Activated naive CD4-positive, alpha-beta T cell treated with anti-CD3 and anti-CD28 coated beads, Interleukin-2, amount 50 U/mL, for 72 hours (primary cell): Measurements from ENCODE around the gene THSD7A. TPM values are rescaled to one million over a fixed set of nuclear protein-coding genes. Genes with fewer than 3 reads are reported as not detected.

ENCODE experiments used
- ATAC-seq, 2 donors: fragments of 150-1000 bp; cut with Tn5 transposase; 2 replicates each; pipeline ENCODE4 v1.10.0; 2021; ENCODE audit warnings: mild to moderate bottlenecking in 2 of 2, moderate library complexity in 2 of 2
- DNase-seq, 2 donors: peaks; one replicate each; pipeline ENCODE4 v3.0.0; 2021 to 2022; ENCODE audit warnings: low spot score in 2 of 2
- H3K27ac Mint-ChIP-seq, 2 donors: one replicate each; pipeline ENCODE4 v1.8.0; 2022; ENCODE audit warnings: mild to moderate bottlenecking in 2 of 2, mixed read lengths in 2 of 2
- H3K36me3 Mint-ChIP-seq, 2 donors: one replicate each; pipeline ENCODE4 v1.8.0; 2022; ENCODE audit warnings: mixed read lengths in 2 of 2
- H3K9me3 Mint-ChIP-seq, 2 donors: one replicate each; pipeline ENCODE4 v1.8.0; 2022; ENCODE audit warnings: mixed read lengths in 2 of 2
- total RNA-seq, 2 donors: library from RNA; stranded (reverse); gene quantifications; one replicate each; pipeline ENCODE4 v1.2.3, GENCODE V29; 2022

The THSD7A gene
- total RNA-seq, 2 donors from 2014 or later, result 0.02 TPM; not detected in 1

DNA sequence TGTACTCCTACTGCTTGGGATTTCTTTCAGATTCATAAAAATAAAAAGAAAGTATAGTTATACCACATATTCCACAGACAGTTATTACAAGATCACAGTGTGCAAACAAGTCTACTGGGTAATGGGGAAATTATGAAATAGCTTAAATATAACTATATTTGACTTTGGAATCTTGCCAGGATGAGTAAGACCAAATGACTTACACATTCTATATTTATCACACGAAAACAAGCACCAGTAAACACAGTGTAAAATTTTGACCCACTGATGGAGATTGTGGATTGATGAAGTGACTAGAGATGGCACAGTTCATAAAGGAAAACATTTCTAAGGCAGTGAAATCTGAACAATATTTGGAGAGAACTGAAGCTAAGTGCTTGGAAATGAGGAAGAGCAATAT, 339.7 kb downstream of the THSD7A start:
- Mint-ChIP-seq H3K36me3 (no peaks in the 10 kb centered on the region), H3K9me3 (peaks cover 0 to 6% of the 10 kb centered on the region in 2 donors), H3K27ac (no peak overlapping the region)
- DNase-seq, result no peak
- ATAC-seq, result no peak

DNA sequence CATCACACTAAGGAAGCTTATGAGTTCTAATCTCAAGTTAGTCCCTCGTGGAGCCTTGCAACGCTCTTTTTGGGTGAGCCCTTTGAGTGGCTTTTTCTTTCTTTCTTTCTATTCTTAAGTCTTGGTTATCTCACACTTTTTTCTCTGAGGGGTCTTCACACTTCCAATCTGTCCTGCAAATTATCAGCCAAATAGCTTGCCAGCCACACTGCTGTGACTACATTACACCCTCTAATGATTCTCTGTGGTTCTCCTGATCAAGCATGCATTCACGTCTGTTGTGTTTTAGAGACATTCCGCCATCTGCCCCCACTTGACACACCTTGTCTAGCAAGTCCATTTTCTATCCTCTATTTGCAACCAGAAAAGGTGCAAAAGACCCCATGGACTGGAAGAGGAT, 340.2 kb downstream of the THSD7A start:
- H3K36me3 Mint-ChIP-seq, result no peaks in the 10 kb centered on the region
- no peak overlapping the region for H3K27ac Mint-ChIP-seq
- no peak for DNase-seq
- peaks cover 0 to 10% of the 10 kb centered on the region in 2 donors for H3K9me3 Mint-ChIP-seq
- ATAC-seq, result no peak

DNA sequence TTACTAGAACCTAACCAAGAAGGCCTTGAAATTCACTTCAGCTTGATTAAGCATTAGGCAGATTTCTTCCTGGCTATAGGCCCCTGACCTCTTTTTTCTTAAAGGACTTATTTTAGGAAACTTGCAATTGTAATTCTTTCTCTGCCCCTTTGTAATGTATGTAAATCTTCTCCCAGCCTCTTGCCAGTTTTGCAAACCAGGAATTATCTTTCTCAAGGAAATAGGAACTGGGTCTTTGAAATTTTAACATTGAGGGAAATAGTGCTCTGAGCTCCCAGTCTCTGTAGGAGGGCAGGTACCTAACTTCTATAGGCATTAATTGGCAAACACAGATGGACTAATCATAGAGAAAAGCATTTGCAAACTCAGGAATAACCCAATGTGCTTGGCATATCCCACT, 342.7 kb downstream of the THSD7A start:
- no peak for DNase-seq
- Mint-ChIP-seq H3K9me3 (peaks cover 0 to 10% of the 10 kb centered on the region in 2 donors), H3K36me3 (no peaks in the 10 kb centered on the region), H3K27ac (no peak overlapping the region)
- ATAC-seq, result no peak

DNA sequence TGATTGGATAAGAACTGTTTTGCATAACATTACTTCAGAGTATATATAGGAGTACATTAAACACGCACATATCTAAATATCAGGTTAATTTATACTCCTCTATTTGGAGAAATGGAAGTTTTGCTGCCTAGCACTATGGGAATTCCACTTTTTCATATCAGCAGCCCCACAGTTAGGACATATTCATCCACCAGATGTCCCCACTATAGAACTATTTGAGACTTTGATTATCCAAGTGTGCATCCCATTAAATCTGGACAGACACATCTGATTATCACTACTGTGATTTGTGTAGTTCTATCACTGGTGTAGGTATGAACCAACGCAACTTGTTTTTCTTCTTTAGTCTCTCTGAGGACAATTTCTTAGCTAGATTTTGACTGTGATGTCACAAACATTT, 345.7 kb downstream of the THSD7A start:
- ATAC-seq (no peak), DNase-seq (no peak)
- no peaks in the 10 kb centered on the region for H3K36me3 Mint-ChIP-seq
- peaks cover 2 to 10% of the 10 kb centered on the region in 2 donors for H3K9me3 Mint-ChIP-seq
- no peak overlapping the region for H3K27ac Mint-ChIP-seq

DNA sequence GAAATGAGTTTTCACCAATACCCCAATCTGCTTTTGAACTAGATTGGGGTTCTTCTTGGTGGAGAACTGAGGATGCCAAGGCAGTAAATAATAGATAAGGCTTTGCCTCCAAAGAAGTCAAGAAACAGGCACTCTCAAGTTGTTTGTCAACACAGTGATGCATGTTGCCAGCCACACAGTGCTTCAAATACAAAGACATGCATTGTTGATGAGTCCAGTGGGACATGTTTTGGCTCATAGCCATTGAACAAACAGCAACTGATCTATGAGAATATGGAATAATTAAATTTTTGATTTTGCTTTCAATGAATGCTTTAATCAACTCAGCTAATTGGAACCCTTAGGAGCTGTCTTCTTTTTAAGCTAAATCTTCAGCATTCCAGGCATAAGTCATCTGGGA, 346.4 kb downstream of the THSD7A start:
- Mint-ChIP-seq H3K9me3 (peaks cover 2 to 10% of the 10 kb centered on the region in 2 donors), H3K36me3 (no peaks in the 10 kb centered on the region), H3K27ac (no peak overlapping the region)
- DNase-seq, result no peak
- ATAC-seq, result no peak

DNA sequence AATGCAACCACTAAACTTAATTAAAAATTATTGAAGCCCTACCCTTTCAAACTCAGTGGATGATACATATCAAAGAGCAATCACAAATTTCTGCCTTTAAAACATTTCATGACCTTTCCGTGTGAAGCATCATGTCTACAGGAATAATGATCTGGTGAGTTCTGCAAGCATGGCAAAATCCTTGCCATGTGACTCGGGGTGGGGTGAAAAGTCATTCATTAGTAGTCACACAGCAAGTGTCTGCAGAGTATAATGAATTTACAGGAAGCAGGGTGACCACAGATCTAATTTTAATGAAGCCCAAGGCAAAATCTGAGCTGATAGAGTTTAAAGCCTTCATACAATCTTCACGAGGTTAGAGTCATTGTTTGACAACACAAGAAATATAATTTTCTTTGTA, 351.9 kb downstream of the THSD7A start:
- Mint-ChIP-seq H3K9me3 (peaks cover 0 to 2% of the 10 kb centered on the region in 2 donors), H3K27ac (no peak overlapping the region)
- no peak for ATAC-seq

DNA sequence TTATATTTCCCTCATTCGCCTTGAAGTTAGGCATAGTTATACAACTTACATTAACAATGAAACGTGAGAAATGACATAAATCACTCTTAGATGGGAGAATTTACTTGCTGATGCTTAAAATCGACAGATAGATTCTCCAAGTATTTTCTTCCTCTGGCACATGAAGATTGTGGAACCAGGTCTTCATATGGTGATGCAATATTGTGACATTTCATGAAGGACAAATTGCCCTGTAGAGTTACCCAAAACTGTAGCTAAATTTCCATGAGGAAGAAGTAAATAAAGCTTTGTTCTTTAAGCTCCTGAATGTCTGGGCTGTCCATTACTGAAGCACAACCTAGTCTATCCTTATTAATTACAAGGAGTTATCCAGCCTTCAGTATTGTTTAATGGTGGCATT, 353.1 kb downstream of the THSD7A start:
- peaks cover 0 to under 1% of the 10 kb centered on the region in 2 donors for H3K9me3 Mint-ChIP-seq

More for the DNA sequence above, 351.9 kb downstream of the THSD7A start:
- no peaks in the 10 kb centered on the region for H3K36me3 Mint-ChIP-seq
- DNase-seq, result no peak

DNA sequence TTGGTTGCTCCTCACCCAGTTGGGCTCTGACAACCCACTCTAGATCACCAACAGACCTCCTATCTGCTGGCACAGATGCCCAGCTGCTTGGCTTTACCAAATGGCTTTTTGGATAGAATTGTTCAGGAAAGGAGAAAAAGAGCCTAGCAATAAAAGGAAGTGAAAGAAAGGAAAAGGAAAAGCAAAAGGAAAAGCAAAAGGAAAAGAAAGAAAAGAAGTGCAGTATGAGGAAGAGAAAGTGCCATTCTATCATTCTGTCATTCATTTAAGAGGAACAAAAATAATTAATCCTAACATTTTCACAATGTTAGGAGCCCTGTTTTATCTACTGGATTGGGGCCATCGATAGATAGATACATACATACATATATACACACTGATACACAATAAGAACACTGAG, 353.6 kb downstream of the THSD7A start:
- H3K27ac Mint-ChIP-seq, result no peak overlapping the region
- no peak for DNase-seq
- no peaks in the 10 kb centered on the region for H3K9me3 Mint-ChIP-seq
- no peak for ATAC-seq
- no peaks in the 10 kb centered on the region for H3K36me3 Mint-ChIP-seq

More for the DNA sequence above, 353.1 kb downstream of the THSD7A start:
- Mint-ChIP-seq H3K27ac (no peak overlapping the region), H3K36me3 (no peaks in the 10 kb centered on the region)
- ATAC-seq (no peak), DNase-seq (no peak)

DNA sequence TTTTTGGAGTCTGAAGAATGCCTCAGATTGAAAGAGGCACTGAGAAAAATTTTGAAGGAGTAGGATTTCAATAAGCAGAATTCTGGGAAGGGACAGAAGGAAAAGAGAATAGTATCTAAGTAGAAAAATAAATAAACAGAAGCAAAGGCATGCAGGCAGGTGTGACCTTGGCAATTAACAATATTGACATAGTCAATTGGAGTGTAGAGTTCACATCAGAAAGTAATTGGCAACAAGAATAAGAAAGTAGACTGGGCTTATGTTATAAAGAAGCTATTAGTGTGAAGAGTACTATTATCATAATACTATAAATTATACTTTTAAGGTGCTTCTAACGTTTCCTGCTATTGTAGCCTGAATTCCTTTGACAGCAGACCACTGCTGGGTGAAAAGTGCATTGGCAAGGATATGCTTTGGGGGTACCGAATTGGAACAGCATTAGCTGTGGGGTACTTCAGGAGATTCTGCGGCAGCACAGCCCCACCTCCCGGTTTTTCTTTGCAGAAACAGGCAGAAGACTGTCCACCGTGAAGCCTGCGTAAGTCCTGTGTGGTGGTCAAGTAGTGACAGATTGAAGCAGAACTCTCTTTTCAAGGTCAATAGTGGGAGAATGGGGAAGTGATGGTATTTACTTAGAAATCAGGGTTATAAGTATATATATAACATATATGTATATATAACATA, 357.0 kb downstream of the THSD7A start:
- no peak for DNase-seq
- Mint-ChIP-seq H3K9me3 (no peaks in the 10 kb centered on the region), H3K36me3 (no peaks in the 10 kb centered on the region), H3K27ac (no peak overlapping the region)
- ATAC-seq, result no peak

DNA sequence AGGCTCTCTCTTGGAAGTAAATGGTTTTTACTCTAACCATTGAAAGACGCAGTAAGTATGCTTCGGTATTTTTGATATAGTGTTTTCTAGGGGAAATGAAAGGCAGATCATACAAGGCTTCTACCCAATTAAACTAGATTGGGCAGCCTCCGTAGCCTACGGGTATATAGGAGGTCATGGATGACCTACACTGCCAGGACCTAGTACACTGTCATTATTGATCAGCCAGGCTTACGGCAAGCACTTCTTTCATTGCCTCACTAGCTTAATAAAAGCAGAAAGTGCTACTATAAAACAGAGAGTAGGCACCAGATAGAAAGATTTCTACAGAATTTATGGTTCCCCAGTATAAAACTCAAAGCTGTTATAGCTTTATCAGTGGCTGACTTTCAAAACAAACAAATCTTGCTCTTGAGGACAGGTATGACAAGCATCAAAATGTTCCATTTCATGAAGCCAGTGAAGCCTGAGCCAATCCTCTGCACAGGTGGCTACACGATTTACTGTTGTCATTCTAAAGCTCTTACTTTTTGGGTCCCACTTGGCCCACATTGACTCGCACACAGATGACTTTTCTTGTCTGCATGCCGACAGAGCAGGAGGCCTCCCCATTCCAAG, 358.1 kb downstream of the THSD7A start:
- no peak for ATAC-seq
- no peaks in the 10 kb centered on the region for H3K36me3 Mint-ChIP-seq
- no peak overlapping the region for H3K27ac Mint-ChIP-seq
- H3K9me3 Mint-ChIP-seq, result no peaks in the 10 kb centered on the region
- no peak for DNase-seq

DNA sequence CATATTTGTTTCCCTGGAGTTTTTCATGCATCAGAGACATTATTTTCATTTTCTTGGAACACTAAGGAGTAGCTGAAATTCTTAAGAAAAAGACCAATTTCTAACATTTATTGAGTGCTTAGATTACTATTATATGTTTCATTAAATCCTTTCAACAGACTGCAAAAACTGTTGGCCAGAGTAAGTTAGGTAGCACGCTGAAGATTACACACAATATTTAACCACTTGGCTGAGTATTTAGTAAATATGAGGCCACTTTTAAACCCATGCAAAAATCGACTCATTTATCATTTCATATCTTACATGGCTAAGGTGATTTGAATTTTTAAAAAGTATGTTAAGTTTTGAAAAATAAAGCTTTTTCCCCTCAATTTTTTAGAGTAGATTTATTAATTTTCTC, 358.8 kb downstream of the THSD7A start:
- Mint-ChIP-seq H3K36me3 (no peaks in the 10 kb centered on the region), H3K9me3 (no peaks in the 10 kb centered on the region), H3K27ac (no peak overlapping the region)
- DNase-seq (no peak), ATAC-seq (no peak)

DNA sequence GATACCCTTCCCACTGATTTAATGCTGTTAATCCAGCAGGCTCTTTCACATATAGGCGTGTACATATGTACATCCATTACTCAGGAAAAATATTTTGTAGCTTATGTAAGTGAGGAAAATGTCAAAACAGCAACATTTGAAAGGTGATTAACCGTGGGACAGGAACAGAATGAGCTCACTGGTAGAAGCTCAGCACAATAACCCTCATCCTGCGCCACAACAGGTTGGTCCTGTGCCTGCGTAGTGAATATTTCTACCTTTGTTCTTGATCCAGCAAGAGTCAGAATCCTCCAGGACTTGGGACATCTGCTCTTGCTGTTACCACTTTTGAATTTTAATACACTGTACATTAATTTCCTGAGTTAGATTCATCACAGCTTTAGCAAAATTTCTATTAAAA, 359.4 kb downstream of the THSD7A start:
- DNase-seq, result no peak
- ATAC-seq, result no peak
- no peaks in the 10 kb centered on the region for H3K36me3 Mint-ChIP-seq
- no peak overlapping the region for H3K27ac Mint-ChIP-seq
- no peaks in the 10 kb centered on the region for H3K9me3 Mint-ChIP-seq

DNA sequence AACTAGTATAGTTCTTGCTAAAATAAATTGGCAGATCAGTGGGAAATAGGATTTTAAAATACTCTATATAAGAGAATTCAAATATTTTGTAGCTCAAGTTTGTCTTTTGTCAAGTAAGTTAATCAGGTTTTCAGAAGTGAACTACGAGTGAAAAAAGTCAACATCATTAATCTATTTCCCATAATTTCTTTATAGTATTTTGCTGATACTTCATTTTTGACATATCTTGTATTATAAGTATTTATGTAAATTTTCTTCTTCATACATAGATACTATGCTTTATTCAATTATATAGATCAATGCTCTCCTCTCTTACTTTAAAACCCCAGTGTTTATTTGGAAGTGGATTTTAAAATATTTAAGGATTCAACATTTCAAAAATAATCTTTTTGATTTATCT, 360.7 kb downstream of the THSD7A start:
- ATAC-seq, result no peak
- no peak overlapping the region for H3K27ac Mint-ChIP-seq
- H3K36me3 Mint-ChIP-seq, result no peaks in the 10 kb centered on the region
- no peak for DNase-seq
- peaks cover 0 to 4% of the 10 kb centered on the region in 2 donors for H3K9me3 Mint-ChIP-seq

DNA sequence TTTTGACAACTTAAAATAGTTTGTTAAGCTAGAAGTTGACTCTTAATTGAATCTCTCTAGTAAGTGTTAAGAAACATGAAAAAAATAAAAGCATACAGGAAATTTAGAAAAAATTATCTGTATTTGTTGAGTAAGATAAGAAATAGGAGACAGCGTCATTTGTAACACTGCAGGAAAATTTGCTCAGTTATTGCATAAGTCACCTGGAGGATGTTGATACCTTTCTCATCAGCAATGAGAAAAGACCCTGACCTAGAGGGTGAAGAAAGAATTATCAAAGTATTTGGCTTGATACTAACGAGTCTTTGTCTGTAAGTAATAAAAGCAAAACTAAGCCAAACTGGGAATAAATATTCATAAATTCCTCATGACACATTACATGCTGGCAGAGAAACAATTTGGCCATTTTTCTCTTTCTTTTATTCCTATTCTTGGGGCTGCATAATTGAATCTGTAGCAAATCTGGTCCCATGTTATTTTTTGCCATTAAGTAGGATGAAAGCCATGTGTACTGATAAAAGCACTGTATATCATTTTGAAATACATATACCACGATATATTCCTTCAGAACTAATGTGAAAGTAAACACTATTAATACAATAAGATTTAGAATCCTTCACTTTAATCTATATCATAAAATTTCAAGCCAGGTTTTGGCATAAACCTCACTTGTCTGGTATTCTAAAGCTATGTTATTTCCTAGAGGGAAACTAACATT, 362.8 kb downstream of the THSD7A start:
- no peak for ATAC-seq
- Mint-ChIP-seq H3K27ac (no peak overlapping the region), H3K36me3 (no peaks in the 10 kb centered on the region)

DNA sequence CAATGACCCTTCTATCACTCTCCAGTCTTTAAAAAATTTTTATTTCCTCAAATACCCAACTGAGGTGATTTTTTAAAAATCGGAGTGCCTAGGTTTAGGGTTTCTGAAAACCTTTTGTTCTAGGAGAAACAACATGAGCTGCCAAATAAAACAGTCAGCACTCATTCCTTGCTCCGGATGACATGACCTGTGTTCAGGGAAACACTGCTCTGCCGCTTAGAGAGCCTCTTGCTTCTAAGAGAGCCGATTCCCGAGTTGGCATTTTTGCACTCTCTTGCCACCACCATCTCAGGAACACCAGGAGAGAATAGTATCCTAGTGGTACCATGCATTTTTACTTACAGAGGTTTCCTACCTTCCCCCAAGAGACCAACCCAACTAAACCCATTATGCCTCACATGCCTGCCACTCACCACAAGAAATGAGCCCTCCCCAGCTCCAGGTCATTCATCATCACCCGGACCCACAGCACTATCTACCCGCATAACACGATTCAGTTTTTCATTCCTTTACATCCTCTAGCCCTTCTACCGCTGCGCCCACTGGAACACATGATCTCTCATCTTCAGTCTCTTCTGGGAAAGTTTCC, 365.4 kb downstream of the THSD7A start:
- ATAC-seq, result no peak
- Mint-ChIP-seq H3K27ac (no peak overlapping the region), H3K36me3 (no peaks in the 10 kb centered on the region), H3K9me3 (peaks cover 0 to 4% of the 10 kb centered on the region in 2 donors)
- no peak for DNase-seq

More for the DNA sequence above, 362.8 kb downstream of the THSD7A start:
- no peak for DNase-seq
- H3K9me3 Mint-ChIP-seq, result peaks cover 0 to 4% of the 10 kb centered on the region in 2 donors

DNA sequence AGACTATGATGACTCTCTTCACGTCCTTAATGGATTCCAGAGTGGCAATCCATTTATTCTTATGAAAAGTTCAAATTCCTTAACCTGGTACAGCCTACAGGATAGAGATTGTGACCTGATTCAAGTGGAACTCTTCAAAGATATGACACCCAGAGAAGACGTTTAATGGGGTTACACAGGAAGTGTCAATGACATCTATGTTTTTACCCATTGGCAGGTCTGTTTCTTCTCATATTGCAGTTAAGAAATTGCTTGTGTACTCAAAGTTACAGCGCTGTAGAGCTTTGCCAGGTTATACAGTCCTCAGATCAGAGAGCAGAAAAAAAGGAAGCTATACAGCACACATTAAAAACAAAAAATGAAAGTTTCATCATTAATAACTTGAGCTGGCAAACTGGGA, 367.4 kb downstream of the THSD7A start:
- H3K9me3 Mint-ChIP-seq, result peaks cover 0 to 4% of the 10 kb centered on the region in 2 donors

DNA sequence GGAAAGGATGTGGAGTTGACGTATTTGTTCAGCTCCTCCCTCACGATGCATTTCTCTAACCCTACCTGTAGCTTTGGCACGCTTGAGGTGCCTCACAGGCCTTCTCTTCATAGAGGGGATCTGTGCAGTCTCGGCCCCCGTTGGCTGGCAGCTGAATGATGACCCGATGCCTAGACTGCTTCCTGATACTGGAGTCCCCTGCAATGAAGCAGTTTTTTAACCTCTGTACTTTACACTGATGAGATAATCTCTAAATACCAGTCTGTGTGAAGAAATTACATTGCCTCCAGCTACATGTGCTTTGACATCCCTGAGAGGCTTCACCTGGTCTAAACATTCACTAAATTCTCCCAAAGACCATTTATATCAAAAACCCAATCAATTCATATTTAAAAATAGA, 370.1 kb downstream of the THSD7A start:
- Mint-ChIP-seq H3K9me3 (peaks cover 0 to 1% of the 10 kb centered on the region in 2 donors), H3K27ac (no peak overlapping the region), H3K36me3 (no peaks in the 10 kb centered on the region)
- no peak for ATAC-seq
- DNase-seq, result no peak

More for the DNA sequence above, 367.4 kb downstream of the THSD7A start:
- no peaks in the 10 kb centered on the region for H3K36me3 Mint-ChIP-seq
- no peak for ATAC-seq
- DNase-seq, result no peak
- no peak overlapping the region for H3K27ac Mint-ChIP-seq
